SKM-1 treated with dmso at 0.1 percent for 144 hours (cell line): ENCODE measurements around the gene GSTT2.
"Not testable (repeated sequence)": the region's sequence is repeated elsewhere in the genome, so short reads cannot be mapped to it uniquely, and the experiment has no call there.

Source experiments
- DNase-seq: peaks from one replicate; lab custom pipeline; 2025; ENCODE audit not compliant: unreplicated experiment; lab: John Stamatoyannopoulos, UW

GSTT2 gene

DNA sequence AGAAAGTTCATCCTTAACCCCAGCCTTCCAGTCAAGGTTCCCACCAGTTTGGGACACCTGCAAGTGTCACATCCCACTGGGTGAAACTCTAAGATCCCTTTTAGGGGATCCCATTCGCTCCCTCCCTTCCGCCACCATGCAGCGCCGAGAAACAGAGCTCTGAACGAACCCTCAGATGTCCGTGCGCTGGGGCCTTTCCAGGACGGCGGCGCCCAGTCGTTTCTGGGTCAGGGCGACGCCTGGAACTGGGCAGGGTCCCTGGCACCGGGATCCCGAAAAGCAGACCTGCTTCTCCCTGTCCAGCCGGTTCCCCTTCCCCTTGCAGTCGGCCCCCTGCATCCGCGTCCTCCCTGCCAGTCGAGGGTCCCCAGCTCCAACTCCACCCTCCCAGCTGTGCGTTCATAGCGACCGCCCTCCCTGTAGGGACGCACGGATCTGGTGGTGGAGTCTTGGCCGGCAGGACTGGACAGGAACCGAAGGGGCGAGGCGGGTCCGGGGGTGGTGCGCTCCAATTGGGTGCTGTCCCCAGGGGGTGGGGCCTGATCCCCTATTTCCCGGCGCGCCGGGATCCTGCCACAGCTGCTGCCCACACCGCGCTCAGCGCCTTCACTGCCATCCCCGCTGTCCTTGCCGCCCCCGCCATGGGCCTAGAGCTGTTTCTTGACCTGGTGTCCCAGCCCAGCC is at the start of gene GSTT2:
Gene GSTT2 (plus strand): TSS at position 578 of the 684 bp plus-strand sequence.
- DNase-seq = not testable (repeated sequence)

DNA sequence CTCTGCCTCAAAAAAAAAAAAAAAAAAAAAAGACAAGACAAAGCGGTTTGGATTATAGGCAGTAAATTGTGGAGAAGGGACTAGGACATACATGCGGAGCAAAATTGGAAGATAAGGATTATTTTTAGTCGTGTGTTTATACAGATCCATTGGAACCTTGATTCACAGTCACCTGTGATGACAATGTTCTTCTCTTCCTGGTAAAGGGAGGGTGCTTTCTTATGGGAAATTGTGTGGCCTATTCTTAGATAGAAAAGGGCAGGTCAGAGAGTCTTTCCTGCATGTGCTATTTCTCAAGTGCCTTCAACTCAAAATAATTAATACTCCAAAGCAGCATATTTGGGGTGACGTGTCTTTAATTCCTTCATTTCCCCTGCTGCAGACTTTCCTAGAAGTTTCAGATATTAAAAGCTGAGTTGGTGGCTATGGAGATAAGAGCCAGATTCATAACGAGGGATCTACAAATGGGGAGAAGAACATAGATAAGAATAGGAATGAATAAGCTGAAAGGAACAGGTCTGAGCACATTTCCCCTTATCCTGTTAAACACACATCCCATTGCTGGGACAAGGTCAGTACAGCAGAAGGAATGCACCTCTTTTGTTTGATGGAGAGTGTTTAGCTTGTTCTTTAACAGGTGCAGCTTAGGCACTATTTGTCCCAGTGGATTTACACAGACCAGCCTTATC is 41.5 kb upstream of the GSTT2 start:
- DNase-seq = no peak

DNA sequence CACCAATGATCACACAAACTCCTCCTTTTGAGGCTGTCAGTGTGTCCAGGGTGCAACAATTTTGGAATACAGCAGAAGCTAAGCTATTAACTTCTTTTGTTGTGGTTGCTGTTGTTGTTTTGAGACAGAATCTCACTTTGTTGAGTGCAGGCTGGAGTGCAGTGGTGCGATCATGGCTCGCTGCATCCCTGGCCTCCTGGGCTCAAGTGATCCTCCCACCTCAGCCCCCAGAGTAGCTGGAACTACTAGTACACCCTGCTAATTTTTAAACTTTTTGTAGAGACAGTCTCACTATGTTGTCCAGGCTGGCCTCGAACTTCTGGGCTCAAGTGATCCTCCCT is 40.9 kb upstream of the GSTT2 start:
- no peak for DNase-seq

DNA sequence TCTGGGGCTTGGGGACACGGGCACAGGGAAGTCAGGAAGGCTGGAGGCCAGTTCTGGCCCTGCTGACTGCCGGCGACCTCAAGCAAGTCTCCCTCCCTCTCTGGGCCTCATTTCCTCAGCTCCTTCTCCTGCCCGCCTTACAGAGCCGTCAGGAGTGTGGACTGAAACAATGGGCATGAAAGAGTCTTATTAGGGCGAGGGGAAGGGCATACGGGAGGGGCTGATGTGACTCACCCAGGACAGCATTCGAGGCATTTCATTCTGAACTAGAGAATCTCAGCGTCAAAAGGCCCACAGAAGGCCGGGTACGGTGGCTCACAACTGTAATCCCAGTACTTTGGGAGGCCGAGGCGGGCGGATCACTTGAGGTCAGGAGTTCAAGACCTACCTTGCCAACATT is 39.8 kb upstream of the GSTT2 start:
- not testable (repeated sequence) for DNase-seq

DNA sequence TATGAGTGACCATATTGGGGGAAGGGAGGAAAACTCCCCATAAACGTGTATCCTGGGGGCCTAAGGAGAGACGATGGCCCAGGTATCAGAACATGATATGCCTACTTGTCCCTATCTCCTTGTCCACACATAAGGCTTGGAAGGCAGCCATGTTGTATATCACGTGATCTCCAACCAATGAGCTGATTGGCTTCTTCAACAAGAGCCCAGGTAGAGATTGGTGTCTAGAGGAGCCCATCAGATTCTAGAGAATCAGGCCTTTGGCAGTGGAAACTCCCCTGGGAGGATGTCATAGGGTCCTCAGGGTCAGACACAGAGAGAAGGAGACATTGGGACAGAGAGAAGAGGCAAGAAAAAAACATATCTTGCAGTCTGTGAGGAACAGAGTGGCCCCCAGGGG is 32.5 kb upstream of the GSTT2 start:
- not testable (repeated sequence) for DNase-seq

DNA sequence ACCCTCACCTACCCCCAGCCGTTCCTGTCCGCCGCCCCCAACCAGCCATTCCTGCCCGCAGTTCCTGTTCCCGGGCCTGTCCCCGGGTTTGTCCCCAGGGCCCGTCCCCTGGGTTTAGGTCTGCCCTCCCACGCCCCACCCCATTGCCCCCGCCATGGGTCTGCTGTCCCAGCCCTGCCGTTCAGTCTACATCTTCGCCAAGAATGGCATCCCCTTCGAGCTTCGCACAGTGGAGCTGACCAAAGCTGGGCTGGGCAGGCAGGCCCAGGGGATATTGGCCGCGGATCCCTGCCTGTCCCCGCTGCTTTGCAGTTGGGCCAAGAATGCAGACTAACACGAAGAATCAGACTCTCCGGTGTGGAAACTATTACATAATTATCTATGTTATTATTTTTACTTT is 30.2 kb upstream of the GSTT2 start:
- not testable (repeated sequence) for DNase-seq

DNA sequence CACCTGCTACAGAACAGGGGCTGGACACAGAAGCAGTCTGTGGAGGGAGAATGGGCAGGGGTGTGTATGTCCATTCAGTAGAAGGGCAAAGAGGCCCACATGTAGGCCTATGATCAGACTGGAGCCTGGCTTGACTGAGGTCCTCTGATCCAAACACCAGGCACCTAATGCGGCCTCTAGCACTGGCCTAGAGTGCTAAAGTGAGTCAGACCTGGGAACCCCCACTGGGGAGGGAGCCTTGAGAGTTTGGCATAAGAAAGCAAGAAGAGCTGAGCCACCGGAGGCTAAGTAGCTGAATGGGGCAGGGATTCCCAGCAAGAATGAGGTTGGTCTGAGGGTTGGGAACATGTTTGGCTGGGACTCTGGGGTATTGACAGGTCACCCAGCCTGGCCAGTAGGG is 28.6 kb upstream of the GSTT2 start:
- not testable (repeated sequence) for DNase-seq

DNA sequence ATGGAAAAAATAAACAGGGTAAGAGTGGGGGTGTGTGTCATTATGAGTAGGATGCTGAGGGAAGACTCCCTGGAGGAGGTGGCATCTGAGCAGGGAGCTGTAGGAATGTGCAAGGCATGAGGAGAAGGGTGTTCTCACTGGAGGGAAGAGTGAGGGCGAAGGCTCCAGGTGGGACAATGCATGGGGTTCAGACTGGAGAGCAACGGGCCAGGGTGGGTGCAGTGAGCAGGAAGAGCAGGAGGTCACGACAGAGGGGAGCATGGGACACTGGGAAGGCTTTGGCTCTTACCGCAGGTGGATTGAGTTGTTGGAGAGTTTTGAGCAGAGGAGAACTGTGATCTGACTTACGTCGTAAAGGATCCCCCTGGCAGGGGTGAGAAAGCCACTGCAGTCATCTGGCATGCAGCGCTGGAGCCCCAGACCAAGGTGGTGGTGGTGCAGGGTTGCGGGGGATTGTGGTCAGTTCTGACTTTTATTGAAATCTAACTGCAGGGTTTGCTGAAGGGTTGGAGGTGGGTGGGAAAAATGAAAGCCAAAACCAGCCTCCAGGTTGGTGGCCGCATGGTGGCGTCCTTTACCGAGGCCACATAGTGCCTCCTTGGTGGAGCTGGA is 27.0 kb upstream of the GSTT2 start:
- DNase-seq = not testable (repeated sequence)

DNA sequence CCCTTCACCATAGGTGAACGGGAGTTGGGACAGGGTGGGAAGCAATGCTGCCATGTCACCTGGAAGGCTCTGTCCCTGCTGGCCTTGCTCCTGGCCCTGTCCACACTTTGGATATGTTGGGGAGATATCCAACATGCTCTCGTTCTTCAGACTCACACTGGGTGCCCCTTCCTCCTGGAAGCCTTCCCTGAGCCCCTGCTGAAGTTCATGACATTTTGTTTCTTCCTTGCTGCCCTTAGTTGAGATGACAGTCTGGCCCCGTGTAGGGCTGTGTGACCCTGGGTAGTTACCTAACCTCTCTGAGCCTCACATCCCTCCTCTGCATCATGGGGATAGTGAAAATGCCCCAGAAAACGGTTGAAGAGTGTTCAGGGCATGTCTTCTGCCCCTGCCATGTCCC is 26.4 kb upstream of the GSTT2 start:
- not testable (repeated sequence) for DNase-seq

DNA sequence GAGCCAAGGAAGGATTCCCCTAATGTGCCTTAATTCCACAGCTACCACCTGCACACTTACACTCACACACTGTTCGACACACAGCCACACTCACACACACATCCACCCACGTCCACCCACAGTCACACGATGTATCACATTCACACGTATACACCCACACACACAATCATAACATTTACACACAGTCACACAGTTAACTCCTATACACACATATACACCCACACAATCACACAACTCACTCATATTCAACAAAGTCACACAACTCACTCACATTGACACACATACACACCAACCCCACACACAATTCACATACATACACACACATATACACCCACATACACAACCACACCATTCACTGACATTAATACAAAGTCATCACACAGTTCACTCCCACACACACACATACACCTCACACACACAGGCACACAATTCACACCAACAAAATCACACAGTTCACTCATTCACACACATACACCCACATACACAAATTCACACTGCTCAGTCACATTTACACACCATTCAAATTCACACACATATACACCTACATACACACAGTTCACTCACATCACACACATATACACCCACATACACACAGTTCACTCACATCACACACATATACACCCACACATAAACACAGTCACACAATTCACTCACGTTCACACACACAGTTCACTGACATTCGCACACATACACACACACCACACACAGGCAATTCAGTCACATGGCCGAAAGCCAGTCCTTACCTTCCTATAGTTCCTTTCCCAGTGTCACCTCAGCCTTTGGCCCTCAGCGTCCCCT is 25.5 kb upstream of the GSTT2 start:
- not testable (repeated sequence) for DNase-seq

DNA sequence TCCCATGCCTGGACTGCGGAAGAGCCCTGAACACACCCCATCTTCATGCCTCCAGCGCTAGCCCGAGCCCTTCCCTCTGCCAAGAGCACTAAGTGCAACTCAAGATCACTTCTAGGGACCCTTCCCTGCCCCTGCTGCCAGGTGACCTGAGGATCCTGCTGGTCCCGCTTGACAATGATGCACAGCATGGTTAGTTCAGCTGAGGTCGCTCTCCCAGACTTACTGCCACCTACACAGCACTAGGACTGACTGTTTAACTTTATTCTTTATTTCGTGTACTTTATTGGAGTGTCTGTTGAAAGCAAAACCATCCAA is 25.0 kb upstream of the GSTT2 start:
- not testable (repeated sequence) for DNase-seq

DNA sequence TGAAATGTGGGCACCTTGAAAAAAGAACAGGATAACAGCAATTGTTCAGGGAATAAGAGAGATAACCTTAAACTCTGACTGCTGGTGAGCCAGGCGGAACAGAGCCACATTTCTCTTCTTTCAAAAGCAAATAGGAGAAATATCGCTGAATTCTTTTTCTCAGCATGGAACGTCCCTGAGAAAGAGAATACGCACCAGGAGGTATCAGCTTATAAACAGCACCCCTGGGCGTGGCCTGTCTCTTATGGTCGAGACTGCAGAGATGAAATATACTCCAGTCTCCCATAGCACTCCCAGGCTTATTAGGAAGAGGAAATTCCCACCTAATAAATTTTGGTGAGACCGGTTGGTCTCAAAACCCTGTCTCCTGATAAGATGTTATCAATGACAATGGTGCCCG is 24.0 kb upstream of the GSTT2 start:
- DNase-seq = not testable (repeated sequence)

DNA sequence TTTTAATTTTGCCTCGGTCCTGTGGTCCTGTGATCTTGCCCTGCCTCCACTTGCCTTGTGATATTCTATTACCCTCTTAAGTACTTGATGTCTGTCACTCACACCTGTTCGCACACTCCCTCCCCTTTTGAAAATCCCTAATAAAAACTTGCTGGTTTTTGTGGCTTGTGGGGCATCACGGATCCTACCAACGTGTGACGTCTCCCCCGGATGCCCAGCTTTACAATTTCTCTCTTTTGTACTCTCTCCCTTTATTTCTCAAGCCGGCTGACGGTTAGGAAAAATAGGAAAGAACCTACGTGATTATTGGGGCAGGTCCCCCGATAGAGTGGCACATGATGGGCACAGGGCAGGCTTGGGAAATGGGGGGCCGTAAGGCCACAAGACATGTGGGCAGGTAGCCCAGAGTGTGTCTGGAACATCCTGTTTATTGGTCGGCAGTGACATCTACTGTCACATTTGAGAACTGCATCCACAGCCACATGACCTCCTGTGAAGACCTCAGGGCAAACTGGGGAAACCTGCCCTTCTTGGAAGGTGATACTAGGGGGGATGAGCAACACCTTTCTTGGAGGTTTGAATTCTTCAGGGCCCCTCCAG is 23.5 kb upstream of the GSTT2 start:
- peak; percentile 31 for DNase-seq

DNA sequence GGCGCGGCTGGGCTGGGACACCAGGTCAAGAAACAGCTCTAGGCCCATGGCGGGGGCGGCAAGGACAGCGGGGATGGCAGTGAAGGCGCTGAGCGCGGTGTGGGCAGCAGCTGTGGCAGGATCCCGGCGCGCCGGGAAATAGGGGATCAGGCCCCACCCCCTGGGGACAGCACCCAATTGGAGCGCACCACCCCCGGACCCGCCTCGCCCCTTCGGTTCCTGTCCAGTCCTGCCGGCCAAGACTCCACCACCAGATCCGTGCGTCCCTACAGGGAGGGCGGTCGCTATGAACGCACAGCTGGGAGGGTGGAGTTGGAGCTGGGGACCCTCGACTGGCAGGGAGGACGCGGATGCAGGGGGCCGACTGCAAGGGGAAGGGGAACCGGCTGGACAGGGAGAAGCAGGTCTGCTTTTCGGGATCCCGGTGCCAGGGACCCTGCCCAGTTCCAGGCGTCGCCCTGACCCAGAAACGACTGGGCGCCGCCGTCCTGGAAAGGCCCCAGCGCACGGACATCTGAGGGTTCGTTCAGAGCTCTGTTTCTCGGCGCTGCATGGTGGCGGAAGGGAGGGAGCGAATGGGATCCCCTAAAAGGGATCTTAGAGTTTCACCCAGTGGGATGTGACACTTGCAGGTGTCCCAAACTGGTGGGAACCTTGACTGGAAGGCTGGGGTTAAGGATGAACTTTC is 18.7 kb upstream of the GSTT2 start, which contains the start of gene GSTT2B:
Gene GSTT2B (minus strand): TSS at position 112 of the 688 bp plus-strand sequence. CDS start 64 bp downstream, at position 48.
- not testable (repeated sequence) for DNase-seq

DNA sequence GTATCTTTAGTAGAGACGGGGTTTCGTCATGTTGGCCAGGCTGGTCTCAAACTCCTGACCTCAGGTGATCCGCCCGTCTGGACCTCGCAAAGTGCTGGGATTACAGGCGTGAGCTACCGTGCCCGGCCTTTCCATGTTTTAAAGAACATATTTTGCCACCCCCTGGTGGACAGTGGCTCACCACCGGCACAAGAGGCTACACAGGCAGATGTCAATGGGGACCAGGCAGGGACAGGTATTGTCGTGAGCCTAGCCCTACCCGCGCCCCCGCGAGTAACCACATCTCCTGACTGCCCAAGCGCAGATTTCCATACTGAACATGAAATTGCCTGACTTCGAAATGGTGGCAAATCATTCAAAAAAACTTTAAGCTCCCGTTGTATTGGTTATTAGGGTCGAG is 13.8 kb upstream of the GSTT2 start:
- not testable (repeated sequence) for DNase-seq

DNA sequence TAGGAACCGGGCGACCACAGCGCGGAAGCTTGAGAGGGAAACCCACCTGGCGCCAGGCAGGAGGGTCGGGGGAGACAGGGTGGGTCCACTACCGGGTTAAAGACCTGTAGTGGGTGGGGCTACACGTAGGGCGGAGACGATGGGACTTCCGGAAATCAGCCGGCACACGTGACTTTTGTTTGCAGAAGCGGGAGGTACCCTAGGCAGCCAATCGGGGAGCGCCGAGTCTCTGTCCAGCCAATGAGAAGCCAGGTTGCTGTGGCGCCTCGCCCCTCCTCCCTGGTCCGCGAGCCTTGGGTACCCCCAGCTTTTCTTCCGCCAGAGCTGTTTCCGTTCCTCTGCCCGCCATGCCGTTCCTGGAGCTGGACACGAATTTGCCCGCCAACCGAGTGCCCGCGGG is 13.4 kb upstream of the GSTT2 start, which contains the start of gene DDTL:
Gene DDTL (plus strand): TSS at position 321 of the 400 bp plus-strand sequence. CDS start 27 bp downstream, at position 348.
- DNase-seq = not testable (repeated sequence)

DNA sequence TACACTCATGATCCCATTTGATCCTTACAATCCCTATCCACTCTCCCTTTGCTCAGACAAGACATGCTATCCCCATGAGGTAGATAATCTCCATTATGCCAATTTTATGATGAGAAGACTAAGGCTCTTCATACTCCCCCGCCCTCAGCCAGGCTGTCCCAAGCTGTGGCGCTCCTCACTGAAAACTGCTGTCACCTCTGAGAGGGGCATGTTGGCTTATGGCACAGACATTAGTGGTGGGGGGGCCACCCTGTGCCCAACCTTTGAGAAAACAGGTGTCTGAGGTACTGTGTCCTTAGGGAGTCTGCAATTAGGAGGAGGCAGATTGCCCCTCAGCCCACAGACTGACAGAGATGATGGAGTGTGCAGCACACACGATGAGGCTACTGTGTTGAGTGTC is 10.9 kb upstream of the GSTT2 start:
- DNase-seq = no peak

DNA sequence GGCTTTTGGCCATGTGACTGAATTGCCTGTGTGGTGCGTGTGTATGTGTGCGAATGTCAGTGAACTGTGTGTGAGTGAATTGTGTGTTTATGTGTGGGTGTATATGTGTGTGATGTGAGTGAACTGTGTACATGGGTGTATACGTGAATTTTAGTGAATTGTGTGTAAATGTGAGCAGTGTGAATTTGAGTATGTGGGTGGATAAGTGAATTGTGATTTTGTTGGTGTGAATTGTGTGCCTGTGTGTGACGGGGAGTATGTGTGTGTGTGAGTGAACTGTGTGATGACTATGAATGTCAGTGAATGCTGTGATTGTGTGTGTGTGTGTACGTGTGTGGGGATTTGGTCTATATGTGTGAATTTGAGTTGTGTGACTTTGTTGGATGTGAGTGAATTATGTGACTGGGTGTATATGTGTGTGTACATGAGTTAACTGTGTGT is 9.7 kb upstream of the GSTT2 start:
- no peak for DNase-seq

DNA sequence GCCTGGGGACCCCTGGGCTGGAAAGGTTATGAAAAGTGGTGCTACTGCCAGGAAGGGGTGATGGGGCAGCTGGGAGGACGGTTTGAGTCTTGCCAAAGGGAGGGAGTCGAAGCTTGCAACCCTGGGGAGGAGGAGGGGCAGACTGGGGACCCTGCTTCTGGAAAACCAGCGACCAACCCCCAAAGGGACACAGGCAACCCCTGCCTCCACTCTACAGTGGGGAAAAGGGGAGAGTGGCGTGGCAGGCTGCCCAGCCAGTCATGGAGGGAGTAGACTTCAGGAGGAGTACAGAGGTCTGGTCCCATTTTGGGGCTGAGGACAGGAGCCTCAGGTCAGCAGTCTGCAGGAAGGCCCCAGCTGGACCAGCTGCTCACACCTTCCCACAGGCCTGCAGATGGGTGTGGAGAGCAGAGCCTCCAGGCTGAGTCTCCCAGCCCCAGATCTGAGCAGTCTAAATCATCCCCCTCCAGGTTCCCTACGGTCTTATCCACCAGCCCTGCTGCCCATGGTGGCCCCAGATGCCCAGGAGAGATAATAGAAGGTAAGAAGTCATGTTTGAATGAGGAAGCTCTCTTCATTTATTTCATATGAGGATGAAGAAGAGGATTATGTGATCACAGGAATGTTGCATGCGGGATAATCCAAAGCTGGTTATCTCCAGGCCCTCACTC is 9.0 kb upstream of the GSTT2 start:
- no peak for DNase-seq

DNA sequence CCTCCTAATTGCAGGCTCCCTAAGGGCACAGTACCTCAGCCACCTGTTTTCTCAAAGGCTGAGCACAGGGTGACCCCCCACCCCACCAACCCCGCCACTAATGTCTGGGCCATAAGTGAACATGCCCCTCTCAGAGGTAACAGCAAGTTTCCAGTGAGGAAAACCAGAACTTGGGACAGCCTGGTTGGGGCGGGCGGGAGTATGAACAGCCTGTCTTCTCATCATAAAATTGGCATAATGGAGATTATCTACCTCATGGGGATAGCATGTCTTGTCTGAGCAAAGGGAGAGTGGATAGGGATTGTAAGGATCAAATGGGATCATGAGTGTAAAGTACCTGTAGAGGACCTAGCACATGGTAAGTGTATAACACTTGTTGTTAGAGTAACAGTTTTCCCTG is 8.0 kb upstream of the GSTT2 start:
- DNase-seq = not testable (repeated sequence)
